GM18867 (cell line): ENCODE results near the gene YOD1.
A peak's percentile ranks its signal among the peaks of the same experiment; 100 is the strongest.

Experiments used
- ATAC-seq: cut with Tn5 transposase; IDR thresholded peaks from one replicate; pipeline ENCODE4 v1.9.1; 2021; ENCODE audit warnings: mild to moderate bottlenecking, moderate library complexity; ENCODE audit not compliant: unreplicated experiment

Gene YOD1

DNA sequence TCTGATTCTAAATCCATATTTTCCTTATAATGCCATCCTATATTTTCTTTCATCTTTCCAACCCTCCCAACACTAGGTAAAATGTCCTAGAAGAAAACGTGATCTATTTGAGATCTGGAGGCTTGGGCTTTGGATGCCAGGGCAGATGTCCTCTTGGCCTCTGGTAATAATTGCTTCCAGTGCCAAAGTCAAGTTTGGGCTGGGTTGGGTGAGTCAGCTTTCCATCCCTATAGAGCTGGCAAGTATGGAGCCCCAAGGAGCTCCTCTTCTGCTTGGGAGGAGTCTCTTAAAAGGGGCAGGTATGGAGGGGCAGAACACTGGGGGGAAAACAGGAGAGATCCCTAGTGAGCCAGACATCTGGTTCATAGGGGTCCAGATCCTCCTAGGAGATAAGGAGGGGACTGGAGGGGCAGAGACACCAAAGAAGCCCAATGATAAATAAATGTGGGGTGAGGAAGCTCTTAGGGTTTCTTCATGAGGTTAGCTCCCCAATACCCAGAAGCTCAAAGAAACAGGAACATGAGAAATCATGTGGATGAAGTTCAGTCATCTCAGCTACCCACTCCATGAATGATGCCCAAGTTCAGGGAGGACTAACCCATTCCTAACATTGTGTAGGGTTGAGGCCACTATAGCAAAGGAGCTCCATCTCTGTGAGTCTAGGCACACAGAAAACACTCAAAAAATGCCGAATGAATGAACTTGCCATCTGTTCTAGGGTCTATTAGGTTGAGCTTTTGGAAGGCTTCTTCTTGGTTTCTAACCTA, 21.9 kb downstream of the YOD1 start:
- ATAC-seq, result no peak

DNA sequence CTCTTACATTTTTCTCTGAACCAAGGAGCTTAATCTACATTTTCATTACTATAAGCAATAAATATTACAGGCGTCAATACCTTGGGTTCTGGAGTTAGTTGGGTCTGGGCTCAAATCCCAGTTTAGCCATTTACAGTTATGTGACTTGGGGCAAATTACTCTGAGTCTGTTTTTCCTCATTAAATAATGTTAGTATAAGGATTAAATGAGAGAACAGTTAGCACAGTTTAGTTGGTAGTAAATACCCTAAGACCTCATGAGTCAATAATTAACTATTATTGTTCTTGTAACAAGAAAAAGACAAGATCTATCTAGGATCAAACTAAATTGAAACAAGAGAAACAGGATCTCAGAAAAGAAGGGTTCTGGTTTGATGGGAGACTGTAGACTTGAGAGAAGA, 23.1 kb downstream of the YOD1 start:
- no peak for ATAC-seq

DNA sequence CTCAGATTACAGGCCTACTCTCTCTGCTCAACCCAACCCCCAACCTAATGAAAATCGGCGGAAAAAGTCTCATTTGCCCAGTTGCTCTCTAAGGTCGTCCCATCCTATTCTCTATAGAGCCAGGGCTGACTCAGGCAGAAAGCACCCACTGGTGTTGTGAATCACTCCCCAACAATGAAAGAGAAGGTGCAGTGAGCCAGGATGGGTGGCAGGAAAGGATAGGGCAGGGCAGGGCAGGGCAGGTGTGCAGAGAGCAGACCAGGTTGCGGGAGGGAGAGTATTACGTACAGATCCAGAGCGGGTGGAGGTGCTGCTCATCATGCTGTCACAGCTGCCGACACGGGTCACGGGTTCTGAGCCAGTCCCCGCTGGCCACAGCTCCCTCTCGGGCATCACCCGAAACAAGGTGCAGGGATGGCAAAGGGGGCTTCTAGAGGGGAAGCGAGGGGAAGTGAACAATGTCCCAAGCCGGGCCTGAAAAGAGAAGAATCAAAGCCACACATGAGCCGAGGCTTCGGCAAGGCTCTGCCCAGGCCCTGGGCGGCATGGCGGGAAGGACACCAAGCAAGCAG, 23.7 kb downstream of the YOD1 start:
- ATAC-seq, result no peak

DNA sequence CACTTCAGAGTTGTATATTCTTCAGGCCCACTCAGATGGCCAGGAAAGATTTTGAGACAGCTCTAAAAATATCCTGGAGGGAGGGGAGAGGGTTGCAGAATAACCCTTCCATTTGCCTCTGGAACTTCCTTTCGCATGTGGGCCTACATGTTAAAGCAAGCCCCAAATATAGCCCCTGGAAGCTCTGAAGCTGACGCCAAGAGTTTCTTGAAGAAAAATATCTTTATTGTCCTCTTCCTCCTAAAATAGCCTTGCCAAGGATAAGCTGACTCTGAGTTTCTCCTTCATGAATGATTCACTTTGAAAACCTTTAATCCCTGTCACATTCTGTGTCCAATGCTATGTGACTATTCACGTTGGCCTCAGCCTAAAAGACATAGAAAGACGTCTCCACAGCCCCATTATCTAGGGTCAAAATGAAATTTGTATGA, 24.9 kb downstream of the YOD1 start:
- ATAC-seq, result no peak

DNA sequence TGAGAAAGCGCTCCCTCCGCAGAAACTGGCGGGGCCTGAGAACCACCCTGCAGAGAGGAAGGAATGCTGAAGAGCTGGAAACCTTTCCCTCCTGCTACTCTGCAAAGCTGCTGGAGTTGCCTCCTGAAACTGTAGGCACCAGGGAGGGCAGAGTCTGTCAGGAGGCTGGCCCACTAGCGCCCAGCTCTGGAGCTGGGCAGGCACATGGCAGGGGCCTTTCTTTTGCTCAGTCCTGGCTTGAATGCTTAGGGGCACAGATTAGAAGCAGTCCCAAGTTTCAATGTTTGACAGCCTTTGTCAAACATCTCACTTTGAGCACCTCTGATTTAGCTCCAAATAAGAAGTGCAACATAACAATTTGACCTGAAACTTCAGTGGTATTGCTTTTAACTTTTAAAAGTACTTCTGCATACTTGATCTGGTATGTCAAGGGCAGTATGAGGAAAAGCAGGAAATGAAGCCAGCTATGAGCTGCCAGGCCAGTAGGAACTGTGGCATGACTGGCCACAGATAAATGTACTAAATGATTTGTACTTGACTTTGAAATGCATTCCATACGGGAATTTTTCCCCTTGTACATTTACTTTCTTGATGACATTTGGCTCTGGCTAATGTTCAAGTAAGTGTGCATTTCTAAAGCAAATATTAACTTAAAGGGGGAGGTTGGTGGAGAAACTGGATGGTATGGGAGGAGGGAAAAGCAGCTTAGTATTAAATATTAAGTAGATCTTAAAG, 25.7 kb downstream of the YOD1 start:
- no peak for ATAC-seq

DNA sequence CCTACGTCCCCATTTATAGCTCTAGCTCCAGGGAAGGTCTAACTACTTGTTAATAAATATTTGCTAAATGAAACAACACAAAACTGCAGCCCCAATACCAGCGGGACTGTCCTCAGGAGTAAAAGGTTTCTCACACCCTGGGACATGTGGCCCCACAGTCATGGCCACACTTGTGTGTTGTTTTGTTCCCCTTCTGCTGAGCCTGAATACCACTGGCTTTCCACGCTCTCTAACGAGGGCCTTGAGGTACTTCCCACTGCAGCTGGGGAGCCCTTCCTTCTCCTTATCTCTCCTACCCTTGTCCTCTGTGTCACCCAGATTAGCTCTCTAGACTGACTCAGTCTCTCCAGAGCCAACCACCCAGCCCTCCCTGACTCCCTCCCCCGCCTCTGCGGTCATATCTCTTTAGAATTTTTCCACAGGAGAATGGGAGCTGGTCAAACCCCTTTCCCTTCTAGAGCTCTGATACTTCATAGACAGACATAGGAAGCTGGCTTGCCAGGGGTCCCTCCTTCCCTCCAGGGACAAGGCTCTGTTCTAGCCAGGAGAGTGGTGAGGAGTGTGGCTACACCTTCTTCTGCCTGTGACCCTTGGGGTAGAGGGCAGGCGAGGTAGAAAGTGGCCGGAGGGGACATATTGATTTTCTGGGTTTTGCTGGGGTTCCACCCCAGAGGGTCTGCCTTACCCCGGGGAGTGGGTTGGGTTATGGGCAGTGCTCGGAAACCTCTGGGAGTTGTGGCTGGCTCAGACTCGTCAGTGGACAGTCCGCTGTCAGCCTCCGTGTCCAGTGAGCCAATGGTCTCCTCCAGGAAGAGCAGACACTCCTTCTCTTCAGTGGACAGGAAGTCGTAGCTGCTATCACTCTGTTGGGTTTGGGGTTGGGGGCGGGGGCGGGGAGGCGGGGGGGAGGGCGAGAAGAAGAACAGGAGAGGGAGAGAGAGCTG, 26.5 kb downstream of the YOD1 start:
- no peak for ATAC-seq

DNA sequence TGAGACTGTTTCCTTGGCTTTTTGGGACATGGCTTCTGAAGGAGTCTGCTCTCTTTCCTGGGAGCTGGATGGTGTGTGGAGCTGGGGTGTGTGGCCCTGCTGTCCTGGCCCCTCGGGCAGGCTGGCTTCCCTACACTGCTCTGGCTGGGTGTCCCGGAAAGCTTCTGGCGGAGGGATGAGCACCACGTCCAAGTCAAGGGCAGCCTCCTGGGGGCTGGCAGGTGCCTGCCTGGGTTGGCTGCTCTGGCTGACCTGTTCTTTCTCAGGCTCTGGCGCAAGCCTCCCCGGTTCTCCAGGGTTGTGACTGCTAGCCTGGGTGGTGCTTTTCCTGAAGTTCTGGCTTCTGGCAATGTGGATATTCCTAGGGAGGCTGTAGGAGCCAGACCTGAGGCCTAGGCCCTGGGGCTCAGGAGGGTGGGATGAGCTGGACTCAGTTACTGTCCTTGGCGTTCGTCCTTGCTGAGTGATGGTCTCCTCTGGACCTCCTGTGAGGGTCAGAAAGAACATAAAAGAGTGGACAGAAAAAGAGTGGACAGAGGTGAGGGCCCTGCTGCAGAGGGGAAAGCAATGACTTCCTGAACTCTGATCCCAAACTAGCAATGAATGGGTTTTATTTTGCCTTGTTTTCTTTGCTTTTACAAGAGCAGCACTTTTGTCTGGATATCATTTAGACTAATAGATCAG, 27.9 kb downstream of the YOD1 start:
- no peak for ATAC-seq

DNA sequence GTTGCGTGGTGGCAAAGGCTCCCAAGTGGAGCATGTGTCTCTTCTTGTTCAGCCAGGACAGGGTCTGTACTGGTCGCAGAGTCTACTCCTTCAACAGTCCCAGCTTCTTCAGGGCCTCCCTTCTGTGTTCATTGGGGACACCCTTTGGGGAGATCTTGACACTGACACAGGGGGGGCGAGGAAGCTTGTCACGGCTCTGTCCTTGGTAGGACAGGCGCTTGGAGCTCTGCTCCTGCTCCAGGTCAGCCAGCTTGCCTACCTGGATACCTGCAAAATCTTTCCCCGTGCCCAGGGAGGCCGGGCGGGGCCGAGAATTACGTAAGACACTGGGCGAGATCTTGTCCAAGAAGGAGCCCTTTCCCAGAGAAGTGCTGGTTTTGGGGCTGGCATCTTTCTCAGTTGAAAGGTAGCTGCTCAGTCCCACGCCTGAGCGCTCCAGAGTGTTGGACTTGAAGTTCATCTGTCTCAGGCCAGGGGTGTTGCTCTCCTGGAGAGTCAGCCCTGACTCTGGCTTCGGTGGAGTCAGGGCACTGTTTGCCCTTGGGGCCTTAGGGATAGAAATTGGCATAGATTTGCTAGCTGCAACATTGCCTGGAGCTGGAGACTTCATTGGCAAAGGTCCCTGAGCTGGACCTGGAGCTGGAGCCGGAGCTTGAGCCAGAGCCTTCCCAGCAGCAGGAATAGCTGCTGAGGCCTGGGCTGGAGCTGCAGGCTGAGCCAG, 29.0 kb downstream of the YOD1 start:
- no peak for ATAC-seq

DNA sequence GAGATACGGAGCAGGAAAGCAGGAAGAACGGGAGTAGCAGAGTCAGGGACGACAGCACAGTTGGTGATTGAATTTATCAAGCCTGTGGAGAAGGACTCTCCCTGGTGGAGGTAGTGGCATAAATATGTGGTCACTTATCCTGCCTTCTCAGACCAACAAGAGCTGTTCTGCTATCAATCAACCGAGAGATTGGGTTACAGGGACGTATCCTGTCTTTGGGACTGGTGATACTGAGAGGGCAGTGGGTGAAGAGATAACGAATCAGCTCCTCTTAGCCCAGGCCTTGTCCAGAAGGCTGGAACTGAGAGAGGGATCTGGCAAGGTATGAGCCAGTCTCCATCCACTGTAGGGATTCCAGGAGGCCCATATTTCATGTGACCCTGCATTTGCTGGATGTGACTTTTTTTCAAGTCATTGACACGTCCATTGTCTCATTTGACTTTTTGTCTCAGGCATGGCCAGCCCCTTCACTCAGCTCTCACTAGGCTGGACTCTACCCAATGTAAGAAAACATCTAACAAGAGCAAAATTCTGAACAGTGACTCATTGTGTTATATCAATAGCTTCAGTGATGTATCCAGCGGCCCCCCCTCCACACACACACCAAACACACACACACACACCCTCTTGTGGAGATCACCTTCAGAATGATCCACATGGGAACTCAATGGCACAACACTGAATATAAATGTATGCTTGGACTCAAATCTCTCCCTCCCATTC, 29.7 kb downstream of the YOD1 start:
- no peak for ATAC-seq

DNA sequence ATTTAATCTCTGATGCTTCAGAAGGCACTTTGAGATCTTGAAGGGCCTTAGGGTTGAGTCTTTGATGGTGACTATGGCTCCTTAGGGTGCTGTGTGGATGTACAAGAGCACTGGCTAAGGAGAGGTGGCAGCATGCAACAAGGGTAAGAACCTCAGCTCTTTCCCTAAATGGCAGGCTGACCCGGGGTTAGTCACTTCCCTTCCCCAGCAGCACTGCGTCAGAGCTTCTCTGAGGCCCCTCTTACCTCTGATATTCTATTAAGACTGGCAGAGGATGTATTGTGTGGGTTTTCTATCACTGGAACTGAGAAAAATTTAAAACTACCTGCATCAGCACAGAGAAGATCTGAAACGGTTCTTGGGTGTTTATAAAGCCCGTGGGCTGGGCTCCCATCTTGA, 30.3 kb downstream of the YOD1 start:
- ATAC-seq, result no peak

DNA sequence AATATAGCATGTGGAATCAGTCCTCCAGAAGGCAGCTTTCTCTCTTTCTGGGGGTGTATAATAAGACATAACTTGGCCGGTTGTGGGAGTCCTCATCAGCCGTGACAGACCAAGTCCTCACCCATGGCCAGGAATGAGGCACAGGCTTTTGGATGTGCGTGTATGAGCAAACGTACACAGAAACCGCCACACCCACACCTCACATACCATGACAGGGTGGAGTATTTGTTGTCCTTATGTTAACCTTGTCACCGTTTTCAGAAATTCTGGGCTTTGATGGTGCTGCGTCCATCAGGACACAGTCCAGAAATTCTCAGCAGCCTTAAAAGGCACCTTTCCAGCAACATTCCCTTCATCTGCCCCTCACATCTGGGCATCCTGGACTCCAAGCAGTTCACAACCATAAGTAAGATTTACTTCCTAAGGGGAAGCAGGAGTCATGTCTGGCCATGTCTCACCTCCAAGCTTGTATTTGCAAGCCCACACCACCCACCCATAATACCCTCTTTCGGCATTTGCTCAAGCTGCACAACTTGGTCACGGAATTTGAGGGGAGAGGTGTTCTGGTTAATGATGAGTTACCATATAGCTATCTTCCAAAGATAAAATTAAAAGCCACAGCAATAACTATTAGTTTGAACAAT, 30.8 kb downstream of the YOD1 start:
- ATAC-seq, result no peak

DNA sequence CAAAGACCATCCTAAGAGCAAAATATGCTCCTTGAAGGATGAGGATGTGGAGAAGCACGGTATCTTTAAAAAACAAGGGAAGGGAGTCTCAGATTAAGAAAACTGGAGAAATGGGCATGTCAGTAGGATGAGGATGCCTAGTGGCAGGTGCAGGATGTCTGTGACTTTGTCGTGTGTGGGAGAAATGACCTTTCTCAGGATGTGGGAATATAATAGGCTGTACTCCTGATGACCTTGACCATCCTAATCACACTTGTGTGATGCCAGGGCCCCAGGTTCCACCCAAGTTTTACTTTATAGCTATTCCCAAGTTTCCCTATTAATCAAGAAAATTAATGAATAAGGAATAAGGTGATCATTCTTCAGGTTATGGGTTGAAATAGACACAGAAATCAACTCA, 31.3 kb downstream of the YOD1 start:
- no peak for ATAC-seq

DNA sequence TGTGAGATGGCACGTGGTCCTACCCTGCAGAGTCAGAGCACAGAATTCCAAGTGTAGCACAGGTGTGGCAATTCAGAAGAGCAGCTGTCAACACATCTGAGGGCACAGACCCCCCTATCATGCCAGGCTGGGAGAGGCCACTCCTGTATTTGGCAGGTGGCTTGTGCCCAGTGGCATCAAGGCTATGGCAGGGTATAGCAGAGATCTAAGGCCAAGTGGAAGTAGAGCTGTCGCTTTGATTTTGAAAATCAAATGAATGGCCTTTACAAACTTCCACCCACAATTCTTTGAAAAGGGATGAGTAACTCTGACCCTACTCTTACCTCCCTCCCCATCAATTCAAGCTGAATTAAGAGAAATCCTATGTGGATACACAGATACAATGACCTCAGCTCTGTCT, 31.8 kb downstream of the YOD1 start:
- no peak for ATAC-seq

DNA sequence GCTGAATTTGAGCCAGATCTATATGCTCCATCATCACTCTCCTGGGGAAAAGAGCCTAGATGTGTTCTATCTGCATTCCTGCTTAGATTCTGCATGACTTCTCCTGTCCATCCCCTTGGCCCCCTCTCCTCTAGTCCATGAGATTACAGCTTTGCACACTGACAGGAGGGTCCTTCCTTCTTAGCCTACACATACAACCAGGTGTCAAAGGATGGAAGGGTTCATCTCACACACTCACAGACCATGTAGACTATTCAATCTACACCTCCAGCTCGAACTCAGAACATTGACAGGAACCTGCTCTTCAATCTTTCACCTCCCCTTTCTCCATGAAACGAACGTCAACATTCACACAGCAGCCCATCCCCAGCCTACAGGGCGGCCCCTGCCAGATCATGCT, 32.3 kb downstream of the YOD1 start:
- no peak for ATAC-seq

DNA sequence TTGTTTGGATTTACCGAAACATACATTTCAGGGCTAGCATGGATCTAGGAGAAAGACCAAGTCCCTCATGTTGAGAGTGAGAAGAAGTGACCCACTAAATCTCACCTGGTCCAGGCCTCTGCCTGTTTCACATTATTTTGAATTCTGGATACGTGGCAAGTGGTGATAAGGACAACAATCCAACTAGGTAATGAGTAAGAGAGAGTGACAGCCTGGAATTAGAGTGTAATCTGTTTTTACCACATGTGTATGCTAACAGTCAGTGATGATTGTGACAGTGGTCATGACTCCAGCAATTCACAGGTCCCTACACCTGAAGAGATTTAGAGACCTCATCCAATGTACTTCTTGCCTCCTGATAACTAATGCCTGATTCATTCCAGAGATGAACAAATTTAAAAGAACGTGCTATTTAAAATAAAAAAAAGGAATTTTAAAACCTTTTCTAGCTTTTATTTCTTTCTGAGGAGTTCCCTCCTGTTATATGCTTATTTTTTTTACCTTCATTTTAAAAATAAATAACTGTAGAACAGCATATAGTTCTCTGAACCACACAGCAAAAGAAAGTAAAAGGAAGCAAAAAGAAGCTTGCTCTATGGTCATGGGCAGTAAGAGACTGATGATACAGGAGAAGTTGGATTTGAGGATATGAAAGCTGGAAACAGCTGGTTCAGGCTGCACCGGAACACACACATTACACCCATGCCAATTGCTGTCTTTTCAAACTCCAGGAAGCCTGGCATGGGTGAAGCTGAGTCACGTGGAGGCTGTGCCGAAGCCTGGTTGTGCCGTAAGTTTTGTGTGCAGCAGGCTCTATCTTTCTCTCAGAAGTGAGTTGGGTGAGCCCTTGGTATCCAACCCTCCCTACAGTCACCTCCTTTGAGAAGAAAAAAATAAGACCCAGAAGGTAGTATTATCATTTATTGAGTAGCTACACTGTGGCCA, 33.1 kb downstream of the YOD1 start:
- ATAC-seq, result no peak

DNA sequence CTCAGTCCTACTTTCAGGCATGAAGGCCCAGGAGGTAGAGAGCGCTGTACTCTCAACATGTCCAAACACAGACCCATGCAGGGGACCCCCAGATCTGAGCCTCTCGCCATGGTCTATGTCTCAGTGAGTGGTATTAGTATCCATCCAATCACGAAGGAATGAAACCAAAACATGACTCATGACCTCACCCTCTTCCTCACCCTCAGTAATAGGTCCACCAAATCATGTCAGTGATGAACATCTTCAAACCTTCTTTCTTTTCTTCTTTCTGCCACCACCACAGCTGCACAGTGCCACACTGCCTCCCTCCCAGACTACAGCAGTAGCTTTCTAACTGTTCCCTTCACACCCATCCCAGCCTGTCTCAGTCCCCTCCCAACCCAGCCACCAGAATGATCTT, 35.2 kb downstream of the YOD1 start:
- ATAC-seq, result no peak

DNA sequence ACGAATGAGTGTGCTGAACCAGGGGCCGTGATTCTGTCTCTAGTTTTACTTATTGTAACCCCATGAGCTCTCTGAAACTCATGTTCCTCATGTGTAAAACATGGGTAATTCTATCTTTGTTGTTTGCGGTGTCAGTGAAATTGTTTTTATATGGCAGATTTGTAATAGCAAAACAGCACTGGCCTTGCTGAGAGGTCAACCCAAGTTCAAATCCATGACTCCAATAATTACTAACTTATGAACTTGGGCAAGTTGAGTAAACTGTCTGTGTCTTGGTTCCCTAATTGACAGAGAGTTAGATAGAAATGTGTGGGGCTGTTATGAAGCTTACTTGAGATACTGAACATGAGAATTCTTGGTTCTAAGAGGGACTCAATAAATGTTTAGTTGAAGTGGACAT, 36.3 kb downstream of the YOD1 start:
- peak; percentile 38 for ATAC-seq
